Fibroblast of pulmonary artery (primary cell): ENCODE measurements around the gene ARMC5.
A peak's percentile ranks its signal among the peaks of the same experiment; 100 is the strongest.
"Not testable (repeated sequence)": the region's sequence is repeated elsewhere in the genome, so short reads cannot be mapped to it uniquely, and the experiment has no call there.

Experiments
- DNase-seq: peaks from one replicate; pipeline ENCODE4 v3.0.0-alpha.2; 2010; ENCODE audit warnings: low read depth
- H3K4me3 ChIP-seq: replicated peaks from 2 replicates; pipeline ENCODE4 v1.5.1; 2011; ENCODE audit warnings: low read depth, mild to moderate bottlenecking, control low read depth, low read length, moderate library complexity
- CTCF ChIP-seq: IDR thresholded peaks from 2 replicates; pipeline ENCODE4 v1.5.1; 2011; ENCODE audit warnings: mild to moderate bottlenecking, control low read depth, low read length, inconsistent platforms; ENCODE audit errors: missing control alignments

Gene ARMC5

GRCh38 chr16:31480851-31481536 is 21.7 kb downstream of the ARMC5 start:
- no peak overlapping the region for H3K4me3 ChIP-seq
- no peak for TF ChIP-seq CTCF
- peak; percentile 44 for DNase-seq

GRCh38 chr16:31483081-31483480 is 23.8 kb downstream of the ARMC5 start, which contains the start of gene SLC5A2:
TSS of gene SLC5A2 (plus strand) at chr16:31483123. CDS start at chr16:31483137, 14 bp downstream.
- TF ChIP-seq CTCF = no peak
- DNase-seq = no peak
- H3K4me3 ChIP-seq = no peak within 1 kb of the TSS

GRCh38 chr16:31484048-31484447 is 24.7 kb downstream of the ARMC5 start:
- not testable (repeated sequence) for DNase-seq, H3K4me3 ChIP-seq

- no peak overlapping the region for H3K4me3 ChIP-seq
- TF ChIP-seq CTCF = no peak
- DNase-seq = no peak
Observed at GRCh38 chr16:31484491-31485171, 25.3 kb downstream of the ARMC5 start.

- TF ChIP-seq CTCF = no peak
- no peak for DNase-seq
- H3K4me3 ChIP-seq = no peak overlapping the region
Observed at GRCh38 chr16:31485571-31485970, 26.3 kb downstream of the ARMC5 start.

GRCh38 chr16:31486045-31486444 is 26.7 kb downstream of the ARMC5 start:
- DNase-seq = no peak
- H3K4me3 ChIP-seq = no peak overlapping the region
- TF ChIP-seq CTCF = no peak

- TF ChIP-seq CTCF = no peak
- peak overlapping the region; percentile 57 for H3K4me3 ChIP-seq
- no peak for DNase-seq
Observed at GRCh38 chr16:31487071-31487719, 27.9 kb downstream of the ARMC5 start.
